WTC11 (cell line): ENCODE measurements around the gene AMBRA1. TPM values are rescaled to one million over a fixed set of nuclear protein-coding genes. Genes with fewer than 3 reads are reported as not detected.

Experiments
- ATAC-seq: fragments of 200-7000 bp; cut with Tn5 transposase; 2 replicates; pipeline ENCODE4 v1.10.0; 2021; ENCODE audit warnings: mild to moderate bottlenecking, moderate library complexity
- CTCF ChIA-PET: fragments of 300-600 bp; sonication (Branson Sonifier 250); formaldehyde crosslinking; loops from one replicate; lab custom pipeline; 2021; ENCODE audit warnings: antibody characterized with exemption; lab: Charles Lee
- POLR2A ChIA-PET: fragments of 350-600 bp; sonication (Branson Sonifier 250); formaldehyde crosslinking; loops from one replicate; lab custom pipeline; 2021; ENCODE audit warnings: antibody characterized with exemption; lab: Charles Lee
- DNase-seq: peaks from one replicate; pipeline ENCODE4 v3.0.0; 2021; ENCODE audit warnings: low spot score
- H3K27ac Mint-ChIP-seq: 2 replicates; pipeline ENCODE4 v1.8.0; 2021; ENCODE audit warnings: mixed read lengths
- H3K27me3 Mint-ChIP-seq: 2 replicates; pipeline ENCODE4 v1.8.0; 2021; ENCODE audit warnings: low read depth, mild to moderate bottlenecking, moderate library complexity, mixed read lengths
- H3K36me3 Mint-ChIP-seq: 2 replicates; pipeline ENCODE4 v1.8.0; 2021; ENCODE audit warnings: mixed read lengths
- H3K4me1 Mint-ChIP-seq: 2 replicates; pipeline ENCODE4 v1.8.0; 2022; ENCODE audit warnings: mixed read lengths
- H3K4me3 Mint-ChIP-seq: 2 replicates; pipeline ENCODE4 v1.8.0; 2021; ENCODE audit warnings: mild to moderate bottlenecking, moderate library complexity, mixed read lengths
- H3K9me3 Mint-ChIP-seq: 2 replicates; pipeline ENCODE4 v1.8.0; 2021; ENCODE audit warnings: mixed read lengths
- ATF6 ChIP-seq: sonication (generic); formaldehyde crosslinking; IDR thresholded peaks from 2 replicates; pipeline ENCODE4 v1.8.1; 2023; ENCODE audit warnings: mild to moderate bottlenecking, missing genetic modification reagents
- CREM ChIP-seq: sonication (generic); formaldehyde crosslinking; IDR thresholded peaks from 2 replicates; pipeline ENCODE4 v1.8.1; 2022; ENCODE audit warnings: mild to moderate bottlenecking, missing genetic modification reagents, moderate library complexity
- E2F4 ChIP-seq: sonication (generic); formaldehyde crosslinking; IDR thresholded peaks from 2 replicates; pipeline ENCODE4 v1.8.1; 2022; ENCODE audit warnings: low read depth, mild to moderate bottlenecking, moderate library complexity, missing genetic modification reagents, borderline replicate concordance
- ESRRA ChIP-seq: sonication (generic); formaldehyde crosslinking; IDR thresholded peaks from 2 replicates; pipeline ENCODE4 v1.8.1; 2022; ENCODE audit warnings: mild to moderate bottlenecking, missing genetic modification reagents, borderline replicate concordance
- IRF1 ChIP-seq: sonication (generic); formaldehyde crosslinking; IDR thresholded peaks from 2 replicates; pipeline ENCODE4 v1.8.0; 2023; ENCODE audit warnings: missing genetic modification reagents
- NFE2L1 ChIP-seq: sonication (generic); formaldehyde crosslinking; IDR thresholded peaks from 2 replicates; pipeline ENCODE4 v1.8.1; 2023; ENCODE audit warnings: missing genetic modification reagents
- NFYB ChIP-seq: sonication (generic); formaldehyde crosslinking; conservative IDR thresholded peaks from 2 replicates; pipeline ENCODE4 v1.8.0; 2022; ENCODE audit warnings: low read depth, missing genetic modification reagents
- NR1H2 ChIP-seq: sonication (generic); formaldehyde crosslinking; IDR thresholded peaks from 2 replicates; pipeline ENCODE4 v1.9.0; 2021; ENCODE audit warnings: mild to moderate bottlenecking, moderate library complexity, missing genetic modification reagents
- SOX15 ChIP-seq: fragments of 250-450 bp; sonication (Bioruptor Pico); IDR thresholded peaks from 2 replicates; pipeline ENCODE4 v1.9.0; 2021; ENCODE audit warnings: mild to moderate bottlenecking
- TCF7 ChIP-seq: sonication (generic); formaldehyde crosslinking; IDR thresholded peaks from 2 replicates; pipeline ENCODE4 v1.8.0; 2022; ENCODE audit warnings: mild to moderate bottlenecking, low read depth, missing genetic modification reagents, moderate library complexity
- USF1 ChIP-seq: sonication (generic); formaldehyde crosslinking; IDR thresholded peaks from 2 replicates; pipeline ENCODE4 v1.8.0; 2022; ENCODE audit warnings: mild to moderate bottlenecking, missing genetic modification reagents
- ZNF416 ChIP-seq: fragments of 250-450 bp; sonication (Bioruptor Pico); IDR thresholded peaks from 2 replicates; pipeline ENCODE4 v1.9.0; 2021; ENCODE audit warnings: mild to moderate bottlenecking, inconsistent platforms
- ZNF423 ChIP-seq: fragments of 250-450 bp; sonication (Bioruptor Pico); IDR thresholded peaks from 2 replicates; pipeline ENCODE4 v2.1.2; 2022; ENCODE audit warnings: mild to moderate bottlenecking, moderate library complexity
- ZNF532 ChIP-seq: fragments of 250-450 bp; sonication (Bioruptor Pico); IDR thresholded peaks from 2 replicates; pipeline ENCODE4 v1.9.0; 2021; ENCODE audit warnings: mild to moderate bottlenecking, borderline replicate concordance
- total RNA-seq: library from RNA; stranded (reverse); gene quantifications from 3 replicates; pipeline ENCODE4 v1.2.3, GENCODE V29; 2021

The AMBRA1 gene
- total RNA-seq, 1 experiment from 2014 or later, result 35.0 TPM

- Mint-ChIP-seq H3K4me3 (no peak overlapping the region), H3K9me3 (no peaks in the 10 kb centered on the region), H3K4me1 (peaks cover 25% of the 10 kb centered on the region), H3K27ac (peak overlapping the region; percentile 84; the same call in 1 of the 2 replicates), H3K27me3 (no peaks in the 10 kb centered on the region), H3K36me3 (peaks cover 6% of the 10 kb centered on the region)
- ATAC-seq (peak; percentile 87), DNase-seq (peak; percentile 39)
- POLR2A ChIA-PET, result no interaction called here
- CTCF ChIA-PET, result interaction anchor here (0.6 kb wide), 1 partner anchor 18 kb away, joined by 3 read pairs; no protein-coding TSS in a partner anchor
- TF ChIP-seq NFE2L1 (CRISPR knock-in tag) (0 out of 2 replicates have a peak, but pooled peaks have one; percentile 36), ESRRA (CRISPR knock-in tag) (no peak), ZNF423 (CRISPR knock-in tag) (peak; percentile 49; the same call in 1 of the 2 replicates), E2F4 (no peak)
- TF ChIP-seq, all 79 proteins: peak for 2
These were observed 166.5 kb downstream of the AMBRA1 start for GRCh38 chr11:46427364-46427763.

- Mint-ChIP-seq H3K4me3 (no peak overlapping the region), H3K36me3 (peaks cover 3% of the 10 kb centered on the region), H3K27me3 (no peaks in the 10 kb centered on the region), H3K9me3 (no peaks in the 10 kb centered on the region), H3K27ac (peak overlapping the region; percentile 76), H3K4me1 (peaks cover 25% of the 10 kb centered on the region)
- no peak for DNase-seq
- ChIA-PET CTCF (interaction anchor here (0.9 kb wide), 2 partner anchors 16 to 64 kb away, joined by 3 to 4 read pairs; no protein-coding TSS in a partner anchor), POLR2A (no interaction called here)
- ATAC-seq, result no peak
- TF ChIP-seq NR1H2 (no peak), IRF1 (CRISPR knock-in tag) (no peak), USF1 (no peak), ATF6 (CRISPR knock-in tag) (no peak), NFYB (CRISPR knock-in tag) (no peak), CREM (no peak)
These were observed 167.4 kb downstream of the AMBRA1 start for GRCh38 chr11:46426233-46426991.

GRCh38 chr11:46422588-46422987, 171.2 kb downstream of the AMBRA1 start:
- no peak overlapping the region for H3K27ac Mint-ChIP-seq
- no peak for TF ChIP-seq SOX15 (CRISPR knock-in tag)
- ChIA-PET POLR2A (no interaction called here), CTCF (interaction anchor here (0.8 to 1.0 kb wide), 2 partner anchors 13 to 31 kb away, joined by 3 to 4 read pairs; no protein-coding TSS in a partner anchor)
- H3K4me1 Mint-ChIP-seq, result peaks cover 19% of the 10 kb centered on the region
- no peaks in the 10 kb centered on the region for H3K27me3 Mint-ChIP-seq
- ATAC-seq, result no peak
- no peaks in the 10 kb centered on the region for H3K9me3 Mint-ChIP-seq
- no peak overlapping the region for H3K4me3 Mint-ChIP-seq
- no peaks in the 10 kb centered on the region; the same call in 1 of the 2 replicates for H3K36me3 Mint-ChIP-seq
- no peak for DNase-seq

GRCh38 chr11:46421257-46421880, 172.5 kb downstream of the AMBRA1 start:
- CTCF ChIA-PET, result interaction anchor here (1.5 to 1.8 kb wide), 3 partner anchors 11 to 108 kb away, joined by 4 to 6 read pairs (median 5); no protein-coding TSS in a partner anchor
- TF ChIP-seq TCF7 (CRISPR knock-in tag) (no peak), ZNF416 (CRISPR knock-in tag) (no peak), ZNF423 (CRISPR knock-in tag) (no peak), SOX15 (CRISPR knock-in tag) (no peak), ZNF532 (CRISPR knock-in tag) (no peak)

More at GRCh38 chr11:46421257-46421880, 172.5 kb downstream of the AMBRA1 start:
- POLR2A ChIA-PET, result no interaction called here
- ATAC-seq, result no peak
- no peak for DNase-seq
- H3K27me3 Mint-ChIP-seq, result no peaks in the 10 kb centered on the region
- H3K9me3 Mint-ChIP-seq, result no peaks in the 10 kb centered on the region
- H3K4me3 Mint-ChIP-seq, result no peak overlapping the region
- peaks cover 7% of the 10 kb centered on the region for H3K4me1 Mint-ChIP-seq
- H3K36me3 Mint-ChIP-seq, result peaks cover 4% of the 10 kb centered on the region; the same call in 1 of the 2 replicates
- H3K27ac Mint-ChIP-seq, result no peak overlapping the region
